Putamen (tissue), 1 donor: Measurements from ENCODE around the gene MAPK4.

Experiments
- DNase-seq: peaks from one replicate; pipeline ENCODE4 v3.0.0-alpha.2; 2016; ENCODE audit warnings: low spot score

The MAPK4 gene

DNA sequence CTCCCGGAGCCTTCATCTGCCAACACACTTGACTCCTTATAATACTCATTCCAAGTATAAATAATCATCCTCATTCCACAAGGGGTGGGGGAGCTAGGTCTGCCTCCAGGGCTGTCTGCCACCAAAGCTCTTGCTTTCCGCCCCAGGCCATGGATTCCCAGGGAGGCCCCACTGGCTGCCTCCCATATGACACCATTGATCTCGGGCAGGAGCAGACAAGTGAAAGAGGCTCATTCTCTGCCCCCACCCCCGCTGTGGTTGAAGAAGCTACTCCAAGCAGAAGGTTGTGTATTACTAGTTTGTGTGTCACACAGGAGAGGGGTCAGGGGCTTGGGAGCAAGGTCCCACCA lies 160.4 kb downstream of the MAPK4 start:
- no peak for DNase-seq

GRCh38 chr18:50721006-50721405 lies 161.1 kb downstream of the MAPK4 start:
- no peak for DNase-seq

GRCh38 chr18:50721451-50722120 lies 161.7 kb downstream of the MAPK4 start:
- no peak for DNase-seq

GRCh38 chr18:50722311-50722710 lies 162.4 kb downstream of the MAPK4 start:
- DNase-seq = no peak

DNA sequence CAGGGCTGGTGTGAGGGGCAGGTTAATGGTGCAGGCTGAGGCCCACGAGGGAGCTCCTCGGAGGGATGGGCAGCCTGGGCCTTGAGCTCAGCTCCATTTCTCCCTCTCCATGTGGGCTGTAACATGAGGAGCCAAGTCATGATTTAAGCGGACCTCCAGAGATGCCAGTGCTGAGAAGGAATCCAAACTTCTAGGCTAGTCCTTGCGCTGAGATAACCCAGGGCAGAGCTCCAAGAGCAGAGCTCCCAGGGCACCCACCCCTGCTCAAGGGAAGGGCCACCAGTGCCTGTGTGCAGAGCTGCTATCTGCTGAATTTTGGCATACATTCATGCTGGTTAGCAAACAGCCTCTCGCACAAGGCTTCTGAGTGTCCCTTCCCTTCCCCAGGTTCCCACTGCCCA lies 164.9 kb downstream of the MAPK4 start:
- DNase-seq = no peak

GRCh38 chr18:50726960-50727589 lies 167.2 kb downstream of the MAPK4 start:
- peak; percentile 70 for DNase-seq

DNA sequence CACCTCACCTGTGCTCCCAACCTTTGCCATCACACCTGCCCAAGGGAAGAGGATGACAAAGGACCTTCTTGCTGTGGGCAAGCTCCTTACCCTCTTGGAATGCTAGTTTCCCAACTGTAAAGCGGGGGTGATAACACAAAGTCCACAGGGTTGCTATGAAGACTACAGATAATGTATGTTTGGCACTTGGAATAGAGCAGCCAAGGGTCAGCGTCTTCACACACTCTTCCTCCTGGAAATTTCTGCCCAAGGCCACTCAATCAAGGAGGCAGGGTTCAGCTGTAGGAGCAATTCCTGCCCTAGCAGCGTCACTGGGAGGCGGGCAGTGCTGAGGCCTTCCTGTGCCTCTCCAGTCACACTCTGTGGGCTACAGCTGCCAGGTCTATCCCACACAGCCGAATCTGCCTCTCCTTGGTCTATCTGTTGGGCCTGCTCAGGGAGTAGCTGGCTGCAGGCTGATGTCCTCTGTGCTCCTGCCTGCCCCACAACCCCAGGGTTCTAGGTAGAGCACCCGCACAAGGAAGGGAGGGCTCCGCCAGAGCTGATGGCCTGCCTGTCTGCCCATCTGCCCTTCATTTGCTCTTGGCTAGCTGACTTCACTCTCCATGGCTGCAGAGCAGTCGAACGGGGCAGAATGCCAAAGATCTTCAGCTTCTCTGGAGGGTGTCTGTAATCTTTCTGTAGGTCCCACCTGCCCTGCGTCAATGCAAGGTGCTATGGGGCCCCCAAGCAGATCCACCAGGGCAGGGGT lies 168.0 kb downstream of the MAPK4 start:
- no peak for DNase-seq

- no peak for DNase-seq
These were observed 169.5 kb downstream of the MAPK4 start for GRCh38 chr18:50729376-50729775.

DNA sequence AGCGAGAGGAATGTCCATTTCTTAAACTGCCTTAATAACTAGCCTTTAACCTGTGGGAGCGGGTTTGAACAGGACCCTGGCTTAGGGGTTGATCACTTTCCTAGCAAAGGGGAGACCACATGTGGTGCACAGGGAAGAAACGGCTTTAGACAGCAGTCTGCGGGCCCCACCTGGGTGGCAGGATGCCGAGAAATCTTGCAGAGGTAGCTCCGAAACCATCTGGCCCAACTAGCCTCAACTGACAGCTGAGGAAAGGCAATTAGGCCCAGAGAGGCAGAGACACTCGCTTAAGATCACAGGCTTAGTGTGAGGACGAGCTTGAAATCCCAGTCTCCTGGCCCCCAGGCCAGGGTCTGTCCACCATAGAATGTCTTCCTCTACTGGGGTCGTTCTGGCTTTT lies 170.1 kb downstream of the MAPK4 start:
- DNase-seq = no peak

GRCh38 chr18:50734342-50734741 lies 174.5 kb downstream of the MAPK4 start:
- DNase-seq = no peak

DNA sequence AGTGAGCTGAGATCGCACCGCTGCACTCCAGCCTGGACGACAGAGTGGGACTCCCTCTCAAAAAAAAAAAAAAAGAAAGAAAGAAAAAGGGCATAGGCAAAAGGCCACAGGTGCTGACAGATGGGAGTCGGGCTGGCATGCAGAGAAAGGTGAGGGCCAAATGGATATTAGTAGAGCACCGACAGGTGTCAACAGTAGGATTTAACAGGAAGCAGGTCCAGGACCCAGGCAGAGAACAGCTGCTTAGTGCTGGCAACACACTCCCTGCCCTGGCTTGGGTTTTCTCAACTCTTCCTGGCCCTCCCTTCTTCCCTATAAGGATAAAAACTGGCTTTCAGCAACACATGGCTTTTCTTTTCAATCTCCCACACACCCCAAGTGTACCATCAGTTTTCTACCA lies 175.0 kb downstream of the MAPK4 start:
- DNase-seq = no peak

- DNase-seq = no peak
These were observed 177.2 kb downstream of the MAPK4 start for GRCh38 chr18:50737127-50737526.

GRCh38 chr18:50738098-50738757 lies 178.3 kb downstream of the MAPK4 start:
- no peak for DNase-seq

GRCh38 chr18:50742952-50743351 lies 183.1 kb downstream of the MAPK4 start:
- DNase-seq = no peak

DNA sequence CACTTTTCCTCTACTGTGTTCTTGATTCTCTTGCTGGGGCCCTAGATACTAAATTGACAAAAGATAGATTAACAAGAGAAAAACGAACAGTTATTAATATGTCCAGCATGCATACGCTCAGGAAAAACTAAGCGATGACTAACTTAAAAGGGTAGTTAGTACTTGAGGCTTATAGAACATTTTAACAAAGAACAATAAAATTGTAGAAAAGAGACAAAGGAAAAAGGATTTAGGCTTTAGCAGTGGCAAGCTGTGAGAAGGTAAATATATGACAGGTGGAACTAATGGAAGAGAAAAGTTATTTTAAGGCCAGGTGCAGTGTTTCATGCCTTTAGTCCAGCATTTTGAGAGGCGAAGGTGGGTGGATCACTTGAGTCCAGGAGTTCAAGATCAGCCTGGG lies 184.4 kb downstream of the MAPK4 start:
- DNase-seq = no peak

DNA sequence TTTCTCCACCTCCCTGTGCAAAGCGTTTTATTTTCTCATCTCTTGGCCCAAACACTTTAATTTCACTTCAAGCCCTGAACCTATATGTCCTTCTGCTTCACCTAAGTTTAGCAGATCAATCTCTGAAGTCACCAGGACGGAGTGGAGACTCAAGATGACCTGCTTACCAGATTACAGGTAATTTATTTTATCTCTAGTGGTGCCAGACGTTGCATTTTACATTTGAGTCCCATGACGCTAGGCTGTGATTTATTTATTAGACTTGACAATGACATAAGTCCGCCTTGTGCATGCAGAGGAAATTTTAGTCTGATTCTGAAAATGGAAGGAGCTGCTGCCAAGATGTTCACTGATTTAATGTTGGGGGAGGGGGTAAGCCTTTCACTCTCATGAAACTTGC lies 186.1 kb downstream of the MAPK4 start:
- no peak for DNase-seq

DNA sequence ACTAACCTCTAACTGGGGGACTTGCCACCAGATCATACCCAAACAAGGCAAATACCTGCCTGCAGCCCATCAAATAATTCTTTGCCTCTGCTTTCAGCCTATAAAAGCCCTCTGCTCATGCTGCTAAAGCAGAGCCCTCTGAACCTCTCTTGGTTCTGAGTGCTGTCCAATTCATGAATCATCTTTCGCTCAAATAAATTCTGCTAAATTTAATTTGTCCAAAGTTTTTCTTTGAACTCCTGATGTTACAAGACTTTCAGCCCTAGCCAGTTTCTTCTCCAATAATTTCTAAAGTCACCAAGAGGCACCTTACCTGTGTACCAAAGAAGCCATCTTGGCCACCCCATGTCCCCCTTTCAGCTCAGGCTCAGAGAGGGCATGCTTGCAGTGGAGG lies 188.0 kb downstream of the MAPK4 start:
- no peak for DNase-seq

DNA sequence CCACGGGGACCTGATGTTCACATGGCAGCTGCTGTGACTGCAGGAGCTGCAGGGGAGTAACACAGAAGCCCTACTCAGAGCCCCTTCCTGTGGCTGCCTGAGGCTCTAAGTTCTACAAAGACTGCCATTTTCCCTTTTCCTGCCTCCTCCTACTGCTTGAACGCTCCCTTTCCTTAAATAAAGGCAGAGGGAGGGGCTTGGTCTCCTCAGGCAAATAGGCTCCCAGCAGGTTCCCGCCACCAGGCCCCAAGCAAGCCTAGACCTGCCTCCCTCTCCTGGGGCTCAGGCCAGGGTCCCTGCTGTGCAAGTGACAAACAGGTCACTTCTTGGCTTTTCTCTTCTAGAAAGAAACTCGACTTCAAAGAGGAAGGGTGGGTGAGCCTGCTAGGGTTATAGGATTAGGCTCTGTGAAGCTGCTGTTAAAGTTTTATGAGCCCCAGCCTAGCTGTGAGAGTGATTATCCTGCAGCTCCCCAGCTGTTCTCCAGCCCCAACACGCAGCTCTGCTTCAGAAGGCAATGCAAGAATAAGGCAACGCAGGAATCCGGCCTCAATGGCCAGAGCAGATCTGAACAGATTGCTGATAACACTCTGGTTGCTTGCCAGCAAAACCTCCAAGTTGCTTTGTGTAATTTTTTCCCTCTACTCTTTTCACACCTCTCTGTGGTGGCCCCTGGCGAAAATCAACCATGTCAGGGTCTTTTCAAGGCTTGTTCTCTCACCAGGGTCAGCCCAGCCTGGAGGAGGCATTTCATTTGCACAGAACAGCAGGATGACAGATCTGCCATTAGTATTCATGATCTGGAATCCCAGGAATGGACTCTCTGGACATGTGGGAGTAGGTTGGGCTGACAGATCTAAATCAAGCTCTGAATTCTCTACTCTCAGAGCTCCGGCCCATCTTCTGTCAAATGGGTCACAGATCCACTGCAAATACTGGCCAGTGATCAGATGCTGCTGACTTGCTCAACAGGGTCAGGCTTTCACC lies 188.6 kb downstream of the MAPK4 start:
- no peak for DNase-seq

- no peak for DNase-seq
These were observed 189.5 kb downstream of the MAPK4 start for GRCh38 chr18:50749421-50749820.

DNA sequence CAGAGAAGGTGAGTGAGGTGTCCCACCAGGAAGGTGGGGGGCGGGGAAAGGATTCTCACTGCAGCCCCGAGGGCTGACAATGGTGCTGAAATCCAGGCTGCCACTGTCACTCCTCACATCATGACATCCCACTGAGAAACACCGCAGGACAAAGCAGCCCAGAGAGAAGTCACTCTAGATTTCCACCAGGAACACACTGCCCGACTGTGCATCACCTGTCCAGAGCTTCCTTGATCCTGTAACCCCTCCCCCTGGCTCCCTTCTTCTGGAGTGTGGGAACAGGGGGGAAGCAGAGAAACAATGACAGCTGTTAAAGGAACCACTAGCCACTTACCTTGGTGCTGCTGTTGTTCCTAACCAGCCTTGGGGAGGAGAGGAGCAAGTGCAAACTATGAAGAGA lies 190.1 kb downstream of the MAPK4 start:
- DNase-seq = no peak

- DNase-seq = no peak
These were observed 190.7 kb downstream of the MAPK4 start for GRCh38 chr18:50750546-50750945.

DNA sequence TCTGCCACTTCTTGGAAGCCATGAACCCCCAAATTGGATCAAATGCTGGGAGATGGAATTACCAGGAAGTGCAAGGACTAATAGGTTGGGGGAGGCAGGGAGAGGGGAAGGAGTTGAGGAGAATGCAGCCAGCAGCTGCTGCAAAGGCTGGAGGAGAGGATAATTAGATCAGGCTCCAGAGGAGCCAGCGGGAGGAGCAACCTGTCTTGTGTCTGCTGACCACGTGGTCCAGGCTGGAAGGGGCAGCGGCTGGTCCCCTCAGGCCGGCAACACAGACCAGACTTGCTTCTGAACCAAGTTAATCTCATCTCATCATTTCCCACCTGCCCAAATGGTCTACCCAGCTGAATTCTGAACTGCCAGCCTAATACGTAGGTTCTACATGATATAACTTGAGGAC lies 191.6 kb downstream of the MAPK4 start:
- DNase-seq = no peak
